Measurements from ENCODE around the gene CLCN7. TPM values are rescaled to one million over a fixed set of nuclear protein-coding genes. Genes with fewer than 3 reads are reported as not detected.

Gene CLCN7
- total and polyA plus RNA-seq, 2 of the 8 experiments (the other 6 are each of a cell fraction or from before 2014, with no cell fraction given), result 38.6 to 81.5 TPM

- Histone ChIP-seq H3K4me3 (ENCODE audit: extremely low read depth in 1 of 4, insufficient read depth in 2 of 4, low read depth in 3 of 4, low read length in 4 of 4) (no peak overlapping the region), H3K4ac (replicated peaks; ENCODE audit: insufficient read length, low read depth, low read length) (no peak overlapping the region), H3K27ac (ENCODE audit: low read depth, low read length) (no peak overlapping the region), H3K18ac (ENCODE audit: extremely low read depth, low read length) (no peak overlapping the region), H2BK15ac (ENCODE audit: low read length) (no peak overlapping the region), H3K27me3 (replicated peaks in 1 of 4; ENCODE audit: control insufficient read depth in 3 of 4, extremely low read depth in 1 of 4, insufficient read depth in 3 of 4, low read length in 3 of 4) (no peaks in the 10 kb centered on the region), H4K20me1 (replicated peaks in 1 of 2; ENCODE audit: control insufficient read depth in 1 of 2, insufficient read depth in 2 of 2, low read length in 2 of 2) (peaks cover 0 to 5% of the 10 kb centered on the region in 2 experiments), H2BK120ac (replicated peaks; ENCODE audit: low read depth, low read length) (no peak overlapping the region), H2BK12ac (ENCODE audit: low read depth, low read length) (no peak overlapping the region), H2AK5ac (ENCODE audit: low read depth, low read length) (no peak overlapping the region), H3K23ac (ENCODE audit: insufficient read length) (no peak overlapping the region), H3K56ac (replicated peaks; ENCODE audit: insufficient read length, low read depth, low read length) (no peak overlapping the region), H3K79me1 (ENCODE audit: low read depth, low read length) (no peaks in the 10 kb centered on the region), H4K8ac (ENCODE audit: extremely low read depth, insufficient read depth, low read length) (no peak overlapping the region), H4K91ac (replicated peaks; ENCODE audit: insufficient read length, low read length) (no peak overlapping the region), H3K36me3 (ENCODE audit: control insufficient read depth in 2 of 4, insufficient read depth in 4 of 4, low read length in 3 of 4) (peaks cover 0 to 19% (median 2%) of the 10 kb centered on the region in 4 experiments; a peak in 3 of 8 replicates), H3K9me3 (ENCODE audit: insufficient read depth in 2 of 2, low read depth in 1 of 2, low read length in 1 of 2) (no peaks in the 10 kb centered on the region), H3K14ac (ENCODE audit: insufficient read length) (no peak overlapping the region), H4K5ac (ENCODE audit: insufficient read length, low read depth, low read length) (no peak overlapping the region), H3K23me2 (ENCODE audit: low read depth, low read length) (no peaks in the 10 kb centered on the region), H2BK5ac (ENCODE audit: low read depth, low read length) (no peak overlapping the region), H3K79me2 (ENCODE audit: control insufficient read depth in 1 of 2, insufficient read depth in 2 of 2, low read length in 2 of 2) (no peaks in the 10 kb centered on the region; a peak in 1 of 4 replicates), H3K9ac (replicated peaks in 1 of 4; ENCODE audit: extremely low read depth in 1 of 4, low read depth in 3 of 4, low read length in 3 of 4) (no peak overlapping the region), H3K4me1 (replicated peaks in 1 of 4; ENCODE audit: control insufficient read depth in 3 of 4, insufficient read depth in 4 of 4, low read length in 3 of 4) (no peaks in the 10 kb centered on the region), H3K4me2 (ENCODE audit: insufficient read depth in 1 of 2, low read depth in 2 of 2, low read length in 2 of 2) (no peak overlapping the region), H2AFZ (ENCODE audit: low read length) (no peak overlapping the region), H2BK20ac (ENCODE audit: low read length) (no peak overlapping the region)
- POLR2A ChIA-PET (ENCODE audit: partially characterized antibody), result interaction anchor here (1.3 kb wide), 1 partner anchor 12 kb away, joined by 3 read pairs; no protein-coding TSS in a partner anchor
- no peak for FAIRE-seq
- WGBS, 2 experiments (ENCODE audit: extremely low coverage in 1 of 2, insufficient coverage in 1 of 2, insufficient read length in 1 of 2, insufficient replicate concordance in 2 of 2, low coverage in 1 of 2, low lambda C conversion rate in 2 of 2, missing lambda C conversion rate in 1 of 2), result 92% methylated on average over 9 of the region's 9 CpGs; no CpG with 5 or more reads in 1 of the 2 experiments
- CTCF ChIA-PET (ENCODE audit: partially characterized antibody), result interaction anchor here (1.3 kb wide), 1 partner anchor 35 kb away, joined by 4 read pairs; no protein-coding TSS in a partner anchor
- no peak for DNase-seq (ENCODE audit: low read depth in 1 of 2, low spot score in 2 of 2)
- no peak for TF ChIP-seq KDM4A (IDR thresholded peaks at IDR 0.05; ENCODE audit: low read depth, low read length, severe bottlenecking)
- no peak for TF ChIP-seq JUN (IDR thresholded peaks at IDR 0.05; ENCODE audit: low read depth, low read length)
- no peak for TF ChIP-seq TEAD4 (IDR thresholded peaks at IDR 0.05; ENCODE audit: low read depth, low read length)
- TF ChIP-seq ASH2L (IDR thresholded peaks at IDR 0.05; ENCODE audit: low read length), result no peak
- no peak for TF ChIP-seq HDAC2 (IDR thresholded peaks at IDR 0.05; ENCODE audit: borderline replicate concordance in 1 of 2, low read depth in 2 of 2, low read length in 2 of 2)
- TF ChIP-seq CHD1 (IDR thresholded peaks at IDR 0.05; ENCODE audit: low read depth, low read length), result no peak
- no peak for TF ChIP-seq CBX5 (IDR thresholded peaks at IDR 0.05; ENCODE audit: low read depth, low read length)
- TF ChIP-seq CTCF (IDR thresholded peaks at IDR 0.05; ENCODE audit: control extremely low read depth in 1 of 3, insufficient read depth in 1 of 3, low read depth in 1 of 3, low read length in 3 of 3), result no peak
- no peak for TF ChIP-seq SP4 (IDR thresholded peaks at IDR 0.05; ENCODE audit: low read length)
- TF ChIP-seq EZH2 (IDR thresholded peaks at IDR 0.05; ENCODE audit: low read depth, low read length, severe bottlenecking), result no peak
- TF ChIP-seq JUND (IDR thresholded peaks at IDR 0.05; ENCODE audit: low read length), result no peak
- no peak for TF ChIP-seq HDAC6 (IDR thresholded peaks at IDR 0.05; ENCODE audit: low read depth, low read length)
Observed at GRCh38 chr16:1398351-1398750, 76.5 kb downstream of the CLCN7 start.
